SK-N-SH (cell line): Measurements from ENCODE around the gene ACSL6.

ENCODE experiments used
- CHD2 ChIP-seq: fragments of 150-350 bp; IDR thresholded peaks from 2 replicates; pipeline ENCODE4 v1.6.1; 2018; ENCODE audit warnings: low read length; ENCODE audit not compliant: partially characterized antibody
- CTCF ChIP-seq: fragments of 200-600 bp; sonication (generic); IDR thresholded peaks from 2 replicates; pipeline ENCODE4 v1.6.1; 2017; ENCODE audit warnings: antibody characterized with exemption, mild to moderate bottlenecking, moderate library complexity
- REST ChIP-seq: IDR thresholded peaks from 2 replicates; pipeline ENCODE4 v1.6.1; 2012; ENCODE audit warnings: mild to moderate bottlenecking, low read depth, low read length, moderate library complexity

GRCh38 chr5:132052520-132052919 lies 41.1 kb upstream of the ACSL6 start:
- no peak for TF ChIP-seq CHD2
- TF ChIP-seq CTCF, result no peak
- TF ChIP-seq REST, result no peak
